Measurements from ENCODE around the gene TLE2.

TLE2 gene

GRCh38 chr19:3048190-3048533 lies 19.1 kb upstream of the TLE2 start:
- no peak overlapping the region for H3K4me3 ChIP-seq (ENCODE audit: low read depth, low read length)

DNA sequence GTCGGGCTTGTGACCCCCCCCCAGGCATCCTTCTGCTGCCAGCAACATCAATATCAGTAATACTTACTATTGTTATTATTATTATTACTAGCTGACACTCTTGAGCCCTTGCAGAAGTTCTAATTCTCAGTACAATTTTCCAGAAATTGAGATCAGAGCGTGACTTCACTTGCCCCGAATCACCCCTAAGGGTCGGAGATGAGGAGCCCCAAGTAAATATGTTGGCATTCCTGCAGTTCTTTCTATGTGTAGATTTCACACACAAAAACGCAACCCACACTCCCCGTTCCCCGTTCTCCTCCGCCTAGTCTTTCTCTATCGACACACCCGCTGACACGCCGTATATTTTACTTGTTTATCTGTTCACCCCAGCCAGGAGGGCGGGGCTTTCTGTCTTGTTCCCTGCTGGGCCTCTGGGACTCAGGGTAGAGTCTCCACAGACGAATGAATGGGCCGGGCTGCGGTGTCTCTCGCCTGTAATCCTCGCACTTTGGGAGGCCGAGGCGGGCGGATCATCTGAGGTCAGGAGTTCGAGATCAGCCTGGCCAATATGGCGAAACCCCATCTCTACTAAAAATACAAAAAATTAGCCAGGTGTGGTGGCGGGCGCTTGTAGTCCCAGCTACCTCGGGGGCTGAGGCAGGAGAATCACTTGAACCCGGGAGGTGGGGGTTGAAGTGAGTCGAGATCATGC lies 18.6 kb upstream of the TLE2 start:
- H3K4me3 ChIP-seq (ENCODE audit: low read depth, low read length): no peak overlapping the region

More at GRCh38 chr19:3048190-3048533, 19.1 kb upstream of the TLE2 start:
- no peak for TF ChIP-seq CTCF (IDR thresholded peaks at IDR 0.05; ENCODE audit: borderline replicate concordance, insufficient read depth, low read depth, low read length)

DNA sequence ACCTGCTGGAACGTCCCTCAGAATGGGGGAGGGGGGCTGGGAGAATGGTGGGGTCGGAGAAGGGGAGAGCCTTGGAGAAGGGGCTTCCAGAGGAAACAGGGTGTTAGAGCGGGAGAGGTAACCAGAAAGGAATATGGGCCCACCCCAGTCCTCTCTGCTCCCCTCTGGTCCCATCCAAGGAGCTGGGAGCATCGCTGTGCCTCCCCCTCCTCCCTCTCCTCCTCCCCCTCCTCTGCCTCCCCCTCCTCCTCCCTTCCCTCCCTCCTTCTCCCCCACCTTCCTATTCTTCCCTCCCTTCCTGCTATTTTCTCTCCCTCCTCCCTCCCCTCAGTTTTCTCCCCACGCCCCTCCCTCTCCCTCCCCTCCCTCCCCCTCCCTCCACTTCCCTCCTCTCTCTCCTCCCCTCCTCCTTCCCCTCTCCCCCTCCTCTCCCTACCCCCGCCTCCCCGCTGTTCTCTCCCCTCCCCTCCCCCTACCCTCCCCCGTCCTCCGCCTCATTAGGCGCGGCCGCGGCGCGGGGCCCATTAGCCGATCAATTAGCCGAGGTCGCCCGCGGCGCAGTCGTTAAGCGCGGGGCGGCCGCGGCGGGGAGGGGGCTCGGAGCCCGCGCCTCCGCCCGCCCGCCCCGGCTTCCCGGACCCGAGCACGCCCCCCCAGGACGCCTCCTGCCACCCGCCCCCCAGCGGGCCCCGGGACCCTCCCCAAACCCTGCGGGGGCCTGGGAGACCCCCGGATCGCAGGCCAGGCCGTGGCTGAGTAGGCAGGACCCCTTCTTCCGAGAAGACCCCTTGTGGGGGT lies 17.8 kb upstream of the TLE2 start:
- H3K4me3 ChIP-seq (ENCODE audit: low read depth, low read length): no peak overlapping the region

More for the DNA sequence above, 18.6 kb upstream of the TLE2 start:
- TF ChIP-seq CTCF (IDR thresholded peaks at IDR 0.05; ENCODE audit: borderline replicate concordance, insufficient read depth, low read depth, low read length): no peak

GRCh38 chr19:3045885-3046697 lies 17.0 kb upstream of the TLE2 start:
- TF ChIP-seq CTCF (IDR thresholded peaks at IDR 0.05; ENCODE audit: borderline replicate concordance, insufficient read depth, low read depth, low read length): no peak
- no peak overlapping the region for H3K4me3 ChIP-seq (ENCODE audit: low read depth, low read length)

More for the DNA sequence above, 17.8 kb upstream of the TLE2 start:
- TF ChIP-seq CTCF (IDR thresholded peaks at IDR 0.05; ENCODE audit: borderline replicate concordance, insufficient read depth, low read depth, low read length): no peak

DNA sequence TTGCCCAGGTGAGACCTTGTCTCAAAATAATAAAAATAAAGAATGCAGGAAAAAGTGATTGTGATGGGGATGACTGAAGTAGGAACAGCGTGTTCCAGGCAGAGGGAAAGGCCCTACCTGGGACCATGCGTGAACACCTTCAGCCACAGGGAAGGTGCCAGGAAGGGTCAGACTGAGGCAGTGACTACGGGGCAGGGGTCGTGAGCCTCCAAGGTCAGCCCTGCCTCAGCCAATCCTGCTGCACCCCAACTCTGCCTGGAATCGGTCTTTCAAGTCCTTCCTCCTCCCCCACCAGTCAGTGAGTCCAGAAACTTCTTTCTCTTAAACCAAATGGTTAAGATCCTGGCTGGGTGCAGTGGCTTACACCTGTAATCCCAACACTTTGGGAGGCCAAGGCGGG lies 16.1 kb upstream of the TLE2 start:
- TF ChIP-seq CTCF (IDR thresholded peaks at IDR 0.05; ENCODE audit: borderline replicate concordance, insufficient read depth, low read depth, low read length): no peak
- no peak overlapping the region for H3K4me3 ChIP-seq (ENCODE audit: low read depth, low read length)

DNA sequence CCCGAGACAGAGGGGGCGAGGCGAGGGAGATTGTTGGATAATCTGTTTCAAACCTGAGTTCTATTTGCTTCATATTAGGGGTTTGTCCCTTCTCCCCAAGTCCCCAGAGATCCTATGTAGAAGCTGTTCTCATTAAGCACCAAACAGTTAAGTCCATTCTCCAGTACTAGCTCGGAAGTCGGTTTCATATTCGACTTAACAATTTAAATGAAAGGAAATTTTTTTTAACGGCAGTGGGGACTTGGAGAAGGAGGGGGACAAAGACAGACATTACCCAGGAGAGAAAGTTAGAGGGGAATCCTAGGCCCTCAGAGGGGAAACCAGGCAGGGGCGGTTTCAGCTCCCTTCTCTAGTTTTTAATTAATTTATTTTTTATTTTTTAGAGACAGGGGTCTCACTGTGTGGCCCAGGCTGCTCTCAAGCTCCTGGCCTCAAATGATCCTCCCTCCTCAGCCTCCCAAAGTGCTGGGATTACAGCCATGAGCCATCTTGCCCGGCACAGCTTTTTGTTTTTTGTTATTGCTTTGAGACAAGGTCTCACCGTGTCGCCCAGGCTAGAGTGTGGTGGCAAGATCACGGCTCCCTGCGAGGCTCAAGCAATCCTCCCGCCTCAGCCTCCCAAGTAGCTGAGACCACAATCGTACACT lies 13.7 kb upstream of the TLE2 start:
- no peak for TF ChIP-seq CTCF (IDR thresholded peaks at IDR 0.05; ENCODE audit: borderline replicate concordance, insufficient read depth, low read depth, low read length)
- H3K4me3 ChIP-seq (ENCODE audit: low read depth, low read length): no peak overlapping the region

All from GM12875 (cell line).